Astrocyte (in vitro differentiated cells and primary cell): ENCODE results near the gene PHLDA2. TPM values are rescaled to one million over a fixed set of nuclear protein-coding genes. Genes with fewer than 3 reads are reported as not detected.

Source experiments
- DNase-seq: peaks from one replicate; pipeline ENCODE4 v3.0.0-alpha.2; 2010; ENCODE audit warnings: low read depth
- FAIRE-seq: peaks from 2 replicates; lab custom pipeline; 2011; peaks lifted over from hg19 to GRCh38; lab: Jason Lieb, UNC
- H2AFZ ChIP-seq: 2 replicates; pipeline ENCODE4 v1.6.0; 2012; ENCODE audit warnings: low read depth, low read length, inconsistent platforms
- H3K27ac ChIP-seq: 2 replicates; pipeline ENCODE4 v1.5.1; 2011; ENCODE audit warnings: low read depth, low read length, inconsistent platforms
- H3K27me3 ChIP-seq: 2 replicates; pipeline ENCODE4 v1.6.0; 2011; ENCODE audit warnings: low read length, inconsistent platforms; ENCODE audit not compliant: insufficient read depth
- H3K36me3 ChIP-seq: 2 replicates; pipeline ENCODE4 v1.5.1; 2011; ENCODE audit warnings: low read length, inconsistent platforms; ENCODE audit not compliant: insufficient read depth
- H3K4me1 ChIP-seq: 2 replicates; pipeline ENCODE4 v1.5.1; 2011; ENCODE audit warnings: low read length, inconsistent platforms; ENCODE audit not compliant: insufficient read depth
- H3K4me2 ChIP-seq: 2 replicates; pipeline ENCODE4 v1.6.0; 2012; ENCODE audit warnings: low read length, inconsistent platforms
- H3K4me3 ChIP-seq: 2 replicates; pipeline ENCODE4 v1.5.1; 2011; ENCODE audit warnings: low read depth, mild to moderate bottlenecking, low read length, inconsistent platforms; ENCODE audit not compliant: insufficient read depth
- H3K79me2 ChIP-seq: 2 replicates; pipeline ENCODE4 v1.6.0; 2012; ENCODE audit warnings: mild to moderate bottlenecking, low read length, inconsistent platforms; ENCODE audit not compliant: insufficient read depth
- H3K9ac ChIP-seq: 2 replicates; pipeline ENCODE4 v1.6.0; 2012; ENCODE audit warnings: mild to moderate bottlenecking, low read length, inconsistent platforms
- H3K9me3 ChIP-seq: 2 replicates; pipeline ENCODE4 v1.5.1; 2012; ENCODE audit warnings: low read depth, mild to moderate bottlenecking, low read length, inconsistent platforms; ENCODE audit not compliant: insufficient read depth
- H4K20me1 ChIP-seq: 2 replicates; pipeline ENCODE4 v1.6.0; 2012; ENCODE audit warnings: low read length, inconsistent platforms; ENCODE audit not compliant: insufficient read depth
- H3K27ac Mint-ChIP-seq: one replicate; pipeline ENCODE4 v1.8.0; 2021; ENCODE audit warnings: mild to moderate bottlenecking, mixed read lengths; ENCODE audit not compliant: unreplicated experiment
- H3K27me3 Mint-ChIP-seq: one replicate; pipeline ENCODE4 v1.8.0; 2021; ENCODE audit warnings: low read depth, mixed read lengths; ENCODE audit not compliant: unreplicated experiment
- H3K36me3 Mint-ChIP-seq: one replicate; pipeline ENCODE4 v1.8.0; 2021; ENCODE audit warnings: low read depth, mixed read lengths; ENCODE audit not compliant: unreplicated experiment
- H3K4me1 Mint-ChIP-seq: one replicate; pipeline ENCODE4 v1.8.0; 2021; ENCODE audit warnings: low read depth, mixed read lengths; ENCODE audit not compliant: unreplicated experiment
- H3K4me3 Mint-ChIP-seq: one replicate; pipeline ENCODE4 v1.8.0; 2021; ENCODE audit warnings: mild to moderate bottlenecking, moderate library complexity, mixed read lengths; ENCODE audit not compliant: unreplicated experiment
- H3K9me3 Mint-ChIP-seq: one replicate; pipeline ENCODE4 v1.8.0; 2021; ENCODE audit warnings: mild to moderate bottlenecking, mixed read lengths; ENCODE audit not compliant: unreplicated experiment
- EZH2 ChIP-seq: IDR thresholded peaks from 2 replicates; pipeline ENCODE4 v1.6.1; 2012; ENCODE audit warnings: mild to moderate bottlenecking, low read length, inconsistent platforms; ENCODE audit not compliant: insufficient read depth
- total RNA-seq: library from RNA; stranded (reverse); gene quantifications from 2 replicates; pipeline ENCODE4 v1.2.1, GENCODE V29; 2021
- TF ChIP-seq, protein P1 (sequence below): IDR thresholded peaks from 2 replicates; pipeline ENCODE4 v1.5.1; 2011; ENCODE audit warnings: low read depth, mild to moderate bottlenecking, inconsistent platforms, low read length, moderate library complexity; ENCODE audit not compliant: insufficient read depth

The PHLDA2 gene
- total RNA-seq, 1 donor from 2014 or later = 78.8 TPM

DNA sequence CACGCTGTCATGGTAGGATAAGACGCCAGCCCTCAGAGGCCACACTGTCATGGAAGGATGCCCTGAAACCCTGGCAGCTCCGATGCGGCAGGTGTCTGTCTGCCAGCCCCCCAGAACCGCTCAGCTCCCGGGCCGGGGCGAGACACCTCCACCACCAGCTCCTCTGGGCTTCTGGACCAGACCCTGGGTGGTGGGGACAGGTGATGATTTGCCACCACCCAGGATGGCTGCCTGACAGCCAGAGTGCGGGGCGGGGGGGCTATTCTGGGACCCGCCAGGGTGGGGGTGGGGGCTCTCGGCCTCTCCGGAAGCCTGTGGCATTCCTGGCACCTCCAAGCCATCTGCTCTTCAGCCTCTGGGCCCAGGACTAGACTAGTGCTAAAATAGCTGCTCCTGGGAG is 9.4 kb downstream of the PHLDA2 start:
- Histone ChIP-seq H3K27ac (no peak overlapping the region), H4K20me1 (peaks cover 5% of the 10 kb centered on the region), H3K9me3 (no peaks in the 10 kb centered on the region), H3K27me3 (no peaks in the 10 kb centered on the region), H3K79me2 (peaks cover 2% of the 10 kb centered on the region), H3K9ac (no peak overlapping the region), H3K36me3 (no peaks in the 10 kb centered on the region), H3K4me3 (no peak overlapping the region), H3K4me2 (no peak overlapping the region), H3K4me1 (no peaks in the 10 kb centered on the region), H2AFZ (no peak overlapping the region)
- Mint-ChIP-seq H3K27me3 (peaks cover 3% of the 10 kb centered on the region), H3K36me3 (no peaks in the 10 kb centered on the region), H3K4me3 (no peak overlapping the region), H3K4me1 (no peaks in the 10 kb centered on the region), H3K9me3 (no peaks in the 10 kb centered on the region), H3K27ac (no peak overlapping the region)
- FAIRE-seq (no peak), DNase-seq (no peak)
- TF ChIP-seq, protein P1, sequence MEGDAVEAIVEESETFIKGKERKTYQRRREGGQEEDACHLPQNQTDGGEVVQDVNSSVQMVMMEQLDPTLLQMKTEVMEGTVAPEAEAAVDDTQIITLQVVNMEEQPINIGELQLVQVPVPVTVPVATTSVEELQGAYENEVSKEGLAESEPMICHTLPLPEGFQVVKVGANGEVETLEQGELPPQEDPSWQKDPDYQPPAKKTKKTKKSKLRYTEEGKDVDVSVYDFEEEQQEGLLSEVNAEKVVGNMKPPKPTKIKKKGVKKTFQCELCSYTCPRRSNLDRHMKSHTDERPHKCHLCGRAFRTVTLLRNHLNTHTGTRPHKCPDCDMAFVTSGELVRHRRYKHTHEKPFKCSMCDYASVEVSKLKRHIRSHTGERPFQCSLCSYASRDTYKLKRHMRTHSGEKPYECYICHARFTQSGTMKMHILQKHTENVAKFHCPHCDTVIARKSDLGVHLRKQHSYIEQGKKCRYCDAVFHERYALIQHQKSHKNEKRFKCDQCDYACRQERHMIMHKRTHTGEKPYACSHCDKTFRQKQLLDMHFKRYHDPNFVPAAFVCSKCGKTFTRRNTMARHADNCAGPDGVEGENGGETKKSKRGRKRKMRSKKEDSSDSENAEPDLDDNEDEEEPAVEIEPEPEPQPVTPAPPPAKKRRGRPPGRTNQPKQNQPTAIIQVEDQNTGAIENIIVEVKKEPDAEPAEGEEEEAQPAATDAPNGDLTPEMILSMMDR = no peak
- no peak for TF ChIP-seq EZH2

- no peaks in the 10 kb centered on the region for H3K9me3 Mint-ChIP-seq
- no peaks in the 10 kb centered on the region for H3K36me3 Mint-ChIP-seq
- Histone ChIP-seq H2AFZ (no peak overlapping the region), H4K20me1 (no peaks in the 10 kb centered on the region), H3K9me3 (no peaks in the 10 kb centered on the region), H3K4me2 (no peak overlapping the region), H3K9ac (no peak overlapping the region), H3K27ac (no peak overlapping the region), H3K4me1 (no peaks in the 10 kb centered on the region), H3K79me2 (no peaks in the 10 kb centered on the region), H3K4me3 (no peak overlapping the region), H3K27me3 (no peaks in the 10 kb centered on the region), H3K36me3 (no peaks in the 10 kb centered on the region)
- no peak overlapping the region for H3K27ac Mint-ChIP-seq
- FAIRE-seq (no peak), DNase-seq (no peak)
- peaks cover 3% of the 10 kb centered on the region for H3K27me3 Mint-ChIP-seq
- H3K4me1 Mint-ChIP-seq = no peaks in the 10 kb centered on the region
- no peak for TF ChIP-seq EZH2
- TF ChIP-seq, protein P1 = no peak
- H3K4me3 Mint-ChIP-seq = no peak overlapping the region
Observed at GRCh38 chr11:2919188-2919587, 10.0 kb downstream of the PHLDA2 start.

DNA sequence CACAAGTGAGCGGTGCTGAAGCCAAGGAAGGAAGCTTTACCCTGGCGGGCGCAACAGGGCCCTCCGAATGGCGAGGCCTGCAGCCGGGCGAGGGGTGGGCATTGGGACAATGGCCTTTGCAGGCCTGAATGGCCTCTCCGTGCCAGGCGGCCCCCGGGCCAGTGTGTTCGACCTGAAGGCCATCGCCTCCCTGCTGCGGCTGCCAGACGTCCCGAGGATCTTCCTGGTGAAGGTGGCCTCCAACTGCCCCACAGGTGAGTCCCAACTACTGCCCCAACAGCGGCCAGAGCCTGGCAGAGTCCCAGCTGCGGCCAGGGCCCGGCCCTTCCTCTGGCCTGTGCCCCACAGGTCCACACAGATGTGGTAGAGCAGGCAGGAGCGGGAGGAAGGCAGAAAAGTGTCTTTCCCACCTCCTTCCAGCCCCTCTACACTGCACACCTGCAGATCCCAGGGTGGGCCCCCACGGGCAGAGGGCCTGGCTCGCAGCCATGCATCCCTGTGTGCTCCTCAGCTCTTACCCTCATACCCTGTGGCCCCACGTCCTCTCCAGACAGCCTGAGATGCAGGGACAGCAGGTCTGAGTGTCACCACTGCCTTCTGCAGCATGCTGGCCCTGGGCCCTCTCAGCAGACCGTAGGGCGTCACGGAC is 11.3 kb downstream of the PHLDA2 start:
- no peak overlapping the region for H3K27ac ChIP-seq
- peaks cover 5% of the 10 kb centered on the region for H3K4me1 Mint-ChIP-seq
- no peak for TF ChIP-seq EZH2
- TF ChIP-seq, protein P1 = no peak
- H3K4me1 ChIP-seq = peaks cover 8% of the 10 kb centered on the region
- no peaks in the 10 kb centered on the region for H3K9me3 ChIP-seq
- no peaks in the 10 kb centered on the region for H3K79me2 ChIP-seq
- H3K4me3 Mint-ChIP-seq = no peak overlapping the region
- no peak overlapping the region for H3K4me2 ChIP-seq
- H2AFZ ChIP-seq = no peak overlapping the region
- FAIRE-seq = no peak
- H3K4me3 ChIP-seq = no peak overlapping the region
- no peak overlapping the region for H3K27ac Mint-ChIP-seq
- H4K20me1 ChIP-seq = no peaks in the 10 kb centered on the region
- H3K36me3 ChIP-seq = no peaks in the 10 kb centered on the region
- DNase-seq = no peak
- H3K9ac ChIP-seq = no peak overlapping the region
- H3K9me3 Mint-ChIP-seq = no peaks in the 10 kb centered on the region
- no peaks in the 10 kb centered on the region for H3K36me3 Mint-ChIP-seq
- peaks cover 3% of the 10 kb centered on the region for H3K27me3 Mint-ChIP-seq
- no peaks in the 10 kb centered on the region for H3K27me3 ChIP-seq
